Heart left ventricle (tissue), 16 donors: ENCODE data around the gene PRDM16. TPM values are rescaled to one million over a fixed set of nuclear protein-coding genes. Genes with fewer than 3 reads are reported as not detected.

Experiments used
- ATAC-seq, 4 donors: fragments of 200-7000 bp; cut with Tn5 transposase; one replicate each; pipeline ENCODE4 v1.9.1; 2020 to 2022; ENCODE audit warnings: moderate library complexity in 4 of 4, mild to moderate bottlenecking in 3 of 4, moderate number of reproducible peaks in 1 of 4
- DNase-seq, 5 donors: peaks; one replicate each; pipeline ENCODE4 v3.0.0-alpha.2; 2020
- H3K27ac ChIP-seq, 12 donors: fragments of 200-600 bp; sonication (generic) in 4 of 12; one replicate each; pipeline versions ENCODE4 v1.5.0 to v1.8.0; 2016 to 2022; ENCODE audit warnings: mild to moderate bottlenecking in 2 of 12
- H3K27me3 ChIP-seq, 9 donors: fragments of 200-600 bp; sonication (generic) in 2 of 9; one replicate each; pipeline versions ENCODE4 v1.5.1 to v1.8.0; 2016 to 2022; ENCODE audit warnings: mild to moderate bottlenecking in 3 of 9
- H3K36me3 ChIP-seq, 9 donors: fragments of 200-600 bp; sonication (generic) in 2 of 9; one replicate each; pipeline versions ENCODE4 v1.5.0 to v1.8.0; 2018 to 2022; ENCODE audit warnings: mild to moderate bottlenecking in 2 of 9
- H3K4me1 ChIP-seq, 12 donors: fragments of 200-600 bp; sonication (generic) in 4 of 12; one replicate each; pipeline versions ENCODE4 v1.5.0 to v1.8.0; 2016 to 2022; ENCODE audit warnings: mild to moderate bottlenecking in 3 of 12
- H3K4me3 ChIP-seq, 12 donors: fragments of 200-600 bp; sonication (generic) in 4 of 12; one replicate each; pipeline versions ENCODE4 v1.5.0 to v1.8.0; 2017 to 2022; ENCODE audit warnings: mild to moderate bottlenecking in 9 of 12, moderate library complexity in 4 of 12
- H3K9me3 ChIP-seq, 12 donors: fragments of 200-600 bp; sonication (generic) in 4 of 12; one replicate each; pipeline versions ENCODE4 v1.5.0 to v1.8.0; 2016 to 2022; ENCODE audit warnings: mild to moderate bottlenecking in 1 of 12
- CTCF ChIP-seq, 12 donors: fragments of 200-600 bp; sonication (generic) in 4 of 12; IDR thresholded peaks; one replicate each; pipeline versions ENCODE4 v1.5.0 to v1.8.0; 2018 to 2022; ENCODE audit warnings: antibody characterized with exemption in 12 of 12, mild to moderate bottlenecking in 5 of 12
- POLR2A ChIP-seq, 2 donors: fragments of 450-650 bp; IDR thresholded peaks; one replicate each; pipeline ENCODE4 v1.6.1; 2017; ENCODE audit warnings: antibody characterized with exemption in 2 of 2, mild to moderate bottlenecking in 2 of 2, moderate library complexity in 2 of 2
- WGBS, 4 donors: extraction: QIAGEN DNeasy Blood & Tissue Kit in 2 of 4; methylation state at CpG; one replicate each; pipeline versions ENCODE4 v1.1.5 to v1.1.7; 2013 to 2018; 5-methylcytosine and 5-hydroxymethylcytosine counted together
- intact Hi-C, 10 donors: fragments of 100-400 bp; cut with DNase I; formaldehyde crosslinking; loops; one replicate each; pipeline versions ENCODE4 v1.11.1 to v1.14.2; 2022
- polyA plus RNA-seq, 2 donors: library from polyadenylated mRNA; stranded (reverse); fragments of 200-250 nt; gene quantifications; one replicate each; pipeline ENCODE4 v1.2.3, GENCODE V29; 2013
- total RNA-seq, 9 donors: library from RNA; depleted of rRNA in 2 of 9; stranded (reverse); fragments of >200 nt in 2 of 9; fragmentation: NEBNext Ultra II Directional in 3 of 9; extraction: Animal tissue kit (Norgen Biotek cat#: 25700) in 3 of 9; gene quantifications; one replicate each; pipeline versions ENCODE4 v1.1.0 to v1.2.4, GENCODE V29; 2016 to 2023
- donor health status: ischemic (EF 13 %, LVEDD 7.1; RV severe dilation, severe dysfunction).
- donor health status: healthy with polysubstance abuse.
- donor health status: DM: no; HTN: yes; CAD: no.
- donor health status: DM: no; HTN: no; CAD: no.
- donor health status: ischemic (EF 25% LVEDD 6.9; RV normal size, moderate dysfunction).
- donor health status: ischemic (EF 25% LVEDD 5.7; RV mildly dilated, moderate dysfunction).
- donor health status: healthy.
- donor health status: DM: yes; HTN: yes; CAD: no.
- donor health status: ischemic (EF 35%, LVEDD 5.7; RV mildly dilated, moderate dysfunction).
- donor health status: nonischemic (EF 11% LVEDD 7.7; RV severe dilation, severe dysfunction).
- donor health status: DM: yes; HTN: yes; CAD: no.
- donor health status: PGD.
- donor health status: ischemic (EF 29% LVEDD 5.4; RV normal size, mild dysfunction).
- donor health status: nonischemic (EF 23%, LVEDD 6.1; RV moderate dilation, normal function).

Gene PRDM16
- total and polyA plus RNA-seq, 11 donors = 6.0 to 22.7 (median 14.0) TPM

GRCh38 chr1:3132660-3133059 is 63.7 kb downstream of the PRDM16 start:
- H3K27me3 ChIP-seq = no peaks in the 10 kb centered on the region
- peaks cover 0 to 87% (median 27%) of the 10 kb centered on the region in 12 donors for H3K4me1 ChIP-seq
- DNase-seq (no peak), ATAC-seq (no peak)
- intact Hi-C loops = no loop called here
- 60 to 71% (median 66%) methylated on average over 11 to 12 of the region's 12 CpGs for WGBS, 4 donors
- H3K4me3 ChIP-seq = no peak overlapping the region
- no peak overlapping the region for H3K27ac ChIP-seq
- no peaks in the 10 kb centered on the region for H3K36me3 ChIP-seq
- no peak for TF ChIP-seq POLR2A (IDR thresholded peaks at IDR 0.05)
- no peak for TF ChIP-seq CTCF (IDR thresholded peaks at IDR 0.05)
- no peaks in the 10 kb centered on the region for H3K9me3 ChIP-seq

GRCh38 chr1:3133686-3134085 is 64.7 kb downstream of the PRDM16 start:
- ATAC-seq (no peak), DNase-seq (no peak)
- H3K36me3 ChIP-seq = no peaks in the 10 kb centered on the region
- no peaks in the 10 kb centered on the region for H3K9me3 ChIP-seq
- no peaks in the 10 kb centered on the region for H3K27me3 ChIP-seq
- peaks cover 0 to 81% (median 16%) of the 10 kb centered on the region in 12 donors for H3K4me1 ChIP-seq
- no peak overlapping the region for H3K4me3 ChIP-seq
- intact Hi-C loops = no loop called here
- no peak overlapping the region for H3K27ac ChIP-seq
- no peak for TF ChIP-seq CTCF (IDR thresholded peaks at IDR 0.05)
- no peak for TF ChIP-seq POLR2A (IDR thresholded peaks at IDR 0.05)
- 35 to 54% (median 44%) methylated on average over 12 of the region's 12 CpGs for WGBS, 4 donors

- TF ChIP-seq POLR2A (IDR thresholded peaks at IDR 0.05) = no peak
- no peak for TF ChIP-seq CTCF (IDR thresholded peaks at IDR 0.05)
- Histone ChIP-seq H3K27me3 (no peaks in the 10 kb centered on the region), H3K36me3 (no peaks in the 10 kb centered on the region), H3K27ac (no peak overlapping the region), H3K9me3 (no peaks in the 10 kb centered on the region), H3K4me1 (peaks cover 0 to 81% (median 14%) of the 10 kb centered on the region in 12 donors), H3K4me3 (no peak overlapping the region)
- WGBS, 4 donors = 81 to 88% (median 84%) methylated on average over 24 to 36 of the region's 36 CpGs
- no peak for ATAC-seq
- no peak for DNase-seq
- intact Hi-C loops = no loop called here
These were observed 65.5 kb downstream of the PRDM16 start for GRCh38 chr1:3134381-3135072.

GRCh38 chr1:3135073-3135702 is 66.2 kb downstream of the PRDM16 start:
- Histone ChIP-seq H3K27me3 (no peaks in the 10 kb centered on the region), H3K27ac (no peak overlapping the region), H3K4me1 (peaks cover 0 to 81% (median 20%) of the 10 kb centered on the region in 12 donors), H3K36me3 (no peaks in the 10 kb centered on the region), H3K9me3 (no peaks in the 10 kb centered on the region), H3K4me3 (no peak overlapping the region)
- ATAC-seq (no peak), DNase-seq (no peak)
- WGBS, 4 donors = 48 to 60% (median 52%) methylated on average over 26 to 29 of the region's 29 CpGs
- intact Hi-C loops = no loop called here
- TF ChIP-seq CTCF (IDR thresholded peaks at IDR 0.05) (no peak), POLR2A (IDR thresholded peaks at IDR 0.05) (no peak)
